ENCODE data around the gene HPSE2. TPM values are rescaled to one million over a fixed set of nuclear protein-coding genes. Genes with fewer than 3 reads are reported as not detected.

The HPSE2 gene
- total RNA-seq, 1 experiment from 2014 or later = not detected

GRCh38 chr10:98567391-98568133, 668.1 kb downstream of the HPSE2 start:
- Histone ChIP-seq H3K9me3 (ENCODE audit: insufficient read depth, low read depth) (no peaks in the 10 kb centered on the region), H3K4me3 (no peak overlapping the region), H3K4me2 (no peak overlapping the region), H3K27me3 (ENCODE audit: insufficient read depth, low read depth) (peaks cover 9% of the 10 kb centered on the region; the same call in 1 of the 2 replicates), H2AFZ (no peak overlapping the region), H3K79me2 (ENCODE audit: low read depth) (no peaks in the 10 kb centered on the region), H3F3A (ENCODE audit: insufficient read depth, low read depth) (no peaks in the 10 kb centered on the region), H3K36me3 (ENCODE audit: low read depth) (no peaks in the 10 kb centered on the region), H3K9me2 (ENCODE audit: insufficient read depth) (no peaks in the 10 kb centered on the region), H3K27ac (no peak overlapping the region), H4K20me1 (ENCODE audit: insufficient read depth) (no peaks in the 10 kb centered on the region), H3K4me1 (replicated peaks; ENCODE audit: insufficient read depth) (no peaks in the 10 kb centered on the region)
- DNase-seq = no peak
- ChIA-PET POLR2A (ENCODE audit: unreplicated experiment) (no interaction called here), CTCF (no interaction called here)
- intact Hi-C loops (cut with micrococcal nuclease; ENCODE audit: unreplicated experiment) = no loop called here
- TF ChIP-seq CTCF (conservative IDR thresholded peaks at IDR 0.05) (no peak), EZH2 (IDR thresholded peaks at IDR 0.05; ENCODE audit: low read depth) (no peak)
- BruUV-seq (replicated peaks) = no TSS peak

DNA sequence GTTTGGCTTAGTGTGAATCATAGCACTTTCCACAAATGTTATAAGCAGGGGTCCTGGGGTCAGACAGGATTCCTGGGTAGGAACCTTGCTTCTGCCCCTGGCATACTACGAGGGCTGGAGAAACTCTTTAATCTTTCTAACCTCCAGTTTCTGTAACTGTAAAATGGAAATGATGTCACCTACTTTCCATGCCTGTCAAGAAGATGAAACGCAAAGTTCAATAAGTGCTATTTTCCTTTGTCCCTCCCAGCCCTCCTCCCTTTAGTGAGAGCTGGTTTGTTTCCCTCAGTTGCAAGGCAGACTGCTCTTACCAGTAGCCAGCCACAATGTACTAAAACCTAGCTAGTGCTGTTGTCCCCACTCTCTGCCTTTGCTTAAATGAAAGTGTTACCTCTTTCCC, 671.8 kb downstream of the HPSE2 start:
- Histone ChIP-seq H3K4me1 (replicated peaks; ENCODE audit: insufficient read depth) (no peaks in the 10 kb centered on the region), H3K36me3 (ENCODE audit: low read depth) (no peaks in the 10 kb centered on the region), H3K79me2 (ENCODE audit: low read depth) (no peaks in the 10 kb centered on the region), H3F3A (ENCODE audit: insufficient read depth, low read depth) (no peaks in the 10 kb centered on the region), H2AFZ (no peak overlapping the region), H4K20me1 (ENCODE audit: insufficient read depth) (no peaks in the 10 kb centered on the region), H3K9me3 (ENCODE audit: insufficient read depth, low read depth) (no peaks in the 10 kb centered on the region), H3K9me2 (ENCODE audit: insufficient read depth) (no peaks in the 10 kb centered on the region), H3K4me2 (no peak overlapping the region), H3K27ac (no peak overlapping the region), H3K27me3 (ENCODE audit: insufficient read depth, low read depth) (peaks cover 13% of the 10 kb centered on the region), H3K4me3 (no peak overlapping the region)
- intact Hi-C loops (cut with micrococcal nuclease; ENCODE audit: unreplicated experiment) = no loop called here
- DNase-seq = no peak
- BruUV-seq (replicated peaks) = no TSS peak
- TF ChIP-seq EZH2 (IDR thresholded peaks at IDR 0.05; ENCODE audit: low read depth) (no peak), CTCF (conservative IDR thresholded peaks at IDR 0.05) (no peak)
- ChIA-PET CTCF (no interaction called here), POLR2A (ENCODE audit: unreplicated experiment) (no interaction called here)

DNA sequence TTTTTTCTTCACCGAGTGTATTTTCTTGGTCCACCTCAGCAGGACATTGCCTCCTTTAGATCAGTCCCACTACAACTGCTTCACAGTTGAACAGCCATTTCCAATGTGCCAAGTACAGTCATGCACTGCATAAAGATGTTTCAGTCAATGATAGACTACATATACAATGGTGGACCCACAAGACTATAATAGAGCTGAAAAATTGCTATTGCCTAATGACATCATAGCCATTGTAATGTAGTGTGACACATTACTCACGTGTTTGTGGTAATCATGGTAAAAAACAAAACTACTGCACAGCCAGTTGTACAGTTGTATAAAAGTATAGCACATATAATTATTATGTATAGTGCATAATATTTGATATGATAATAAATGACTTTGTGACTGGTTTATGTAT, 675.1 kb downstream of the HPSE2 start:
- BruUV-seq (replicated peaks) = no TSS peak
- CTCF ChIA-PET = no interaction called here
- Histone ChIP-seq H3K27ac (no peak overlapping the region), H2AFZ (no peak overlapping the region), H3K27me3 (ENCODE audit: insufficient read depth, low read depth) (peaks cover 39% of the 10 kb centered on the region), H4K20me1 (ENCODE audit: insufficient read depth) (no peaks in the 10 kb centered on the region), H3K9me3 (ENCODE audit: insufficient read depth, low read depth) (no peaks in the 10 kb centered on the region), H3K4me1 (replicated peaks; ENCODE audit: insufficient read depth) (no peaks in the 10 kb centered on the region), H3K4me3 (no peak overlapping the region), H3K4me2 (no peak overlapping the region), H3K9me2 (ENCODE audit: insufficient read depth) (no peaks in the 10 kb centered on the region), H3K79me2 (ENCODE audit: low read depth) (no peaks in the 10 kb centered on the region), H3K36me3 (ENCODE audit: low read depth) (no peaks in the 10 kb centered on the region), H3F3A (ENCODE audit: insufficient read depth, low read depth) (no peaks in the 10 kb centered on the region)
- intact Hi-C loops (cut with micrococcal nuclease; ENCODE audit: unreplicated experiment) = no loop called here
- no peak for DNase-seq
- POLR2A ChIA-PET (ENCODE audit: unreplicated experiment) = no interaction called here
- TF ChIP-seq EZH2 (IDR thresholded peaks at IDR 0.05; ENCODE audit: low read depth) (no peak), CTCF (conservative IDR thresholded peaks at IDR 0.05) (no peak)

All from PC-9 (cell line).